HepG2 (cell line): ENCODE data around the gene MTUS2.

Source experiments
- CTCF ChIP-seq: sonication (generic); formaldehyde crosslinking; IDR thresholded peaks from 2 replicates; pipeline ENCODE4 v1.5.0; 2020; ENCODE audit warnings: mild to moderate bottlenecking, missing genetic modification reagents, moderate library complexity
- MBD4 ChIP-seq: IDR thresholded peaks from 2 replicates; pipeline ENCODE4 v1.6.1; 2012; ENCODE audit warnings: low read length, inconsistent platforms, borderline replicate concordance
- POLR2AphosphoS5 ChIP-seq: IDR thresholded peaks from 2 replicates; pipeline ENCODE4 v1.6.1; 2012; ENCODE audit warnings: low read depth, low read length
- SMAD1 ChIP-seq: sonication (generic); formaldehyde crosslinking; IDR thresholded peaks from 2 replicates; pipeline ENCODE4 v1.4.0; 2020; ENCODE audit warnings: missing genetic modification reagents, low read depth, mild to moderate bottlenecking, borderline replicate concordance

DNA sequence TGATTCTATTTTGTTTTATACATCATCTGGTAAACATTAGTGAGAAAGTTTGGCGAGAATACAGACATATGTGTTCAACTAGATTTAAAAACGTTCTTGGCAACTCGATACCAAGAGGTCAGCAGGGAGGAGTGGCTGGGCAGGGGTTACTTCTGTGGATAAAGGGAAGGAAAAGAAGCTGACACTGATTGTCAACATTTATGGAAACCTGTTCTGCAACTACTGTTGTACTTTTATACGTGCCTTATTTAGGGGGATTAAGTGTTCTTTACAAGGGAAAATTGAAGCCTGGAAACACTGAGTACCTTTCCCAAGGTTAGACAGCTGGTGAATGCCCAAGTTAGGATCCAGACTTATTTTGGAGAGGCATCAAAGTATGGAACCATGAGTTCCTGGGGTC is 65.0 kb downstream of the MTUS2 start:
- no peak for TF ChIP-seq MBD4
- TF ChIP-seq SMAD1 (CRISPR knock-in tag) = no peak
- no peak for TF ChIP-seq CTCF (CRISPR knock-in tag)
- no peak for TF ChIP-seq POLR2AphosphoS5
